Measurements from ENCODE around the gene VAMP5.

DNA sequence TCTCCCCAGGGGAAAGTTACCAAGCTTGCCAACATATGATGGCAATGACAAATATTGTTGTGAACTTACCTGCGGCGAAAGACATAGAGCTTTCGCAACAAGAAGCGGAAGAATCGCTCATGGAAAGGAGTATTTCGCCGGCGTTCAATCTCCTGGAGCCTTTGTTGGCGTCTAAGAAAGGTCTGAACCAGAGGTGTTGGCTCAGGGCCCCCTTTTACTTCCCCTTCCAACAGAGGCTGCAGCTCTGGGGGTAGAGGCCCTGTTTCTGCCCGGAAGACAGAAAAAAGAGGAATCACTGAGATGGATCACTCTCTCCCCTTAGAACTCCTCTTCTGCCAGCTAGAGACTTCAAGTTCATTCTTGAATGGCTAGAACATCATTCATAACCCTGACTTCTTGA lies 33.7 kb upstream of the VAMP5 start:
- TF ChIP-seq LEF1 (IDR thresholded peaks at IDR 0.05; ENCODE audit: borderline replicate concordance) = no peak
- TF ChIP-seq SUZ12 (IDR thresholded peaks at IDR 0.05) = no peak
- TF ChIP-seq BHLHE40 (IDR thresholded peaks at IDR 0.05; ENCODE audit: borderline replicate concordance) = no peak
- no peak for TF ChIP-seq ARNT (IDR thresholded peaks at IDR 0.05)
- no peak for TF ChIP-seq FOXK2 (IDR thresholded peaks at IDR 0.05)
- no peak for TF ChIP-seq L3MBTL2 (conservative IDR thresholded peaks at IDR 0.05)
- TF ChIP-seq FOXM1 (IDR thresholded peaks at IDR 0.05; ENCODE audit: borderline replicate concordance) = no peak
- TF ChIP-seq SP1 (IDR thresholded peaks at IDR 0.05) = no peak
- no peak for TF ChIP-seq FOXA1 (IDR thresholded peaks at IDR 0.05)
- TF ChIP-seq NFRKB (IDR thresholded peaks at IDR 0.05) = no peak
- TF ChIP-seq HDGF (IDR thresholded peaks at IDR 0.05; ENCODE audit: borderline replicate concordance) = no peak
- TF ChIP-seq TARDBP (IDR thresholded peaks at IDR 0.05) = no peak
- TF ChIP-seq ELF4 (IDR thresholded peaks at IDR 0.05) = no peak

Measured in HEK293T (cell line).